ENCODE results near the gene CPVL. TPM values are rescaled to one million over a fixed set of nuclear protein-coding genes. Genes with fewer than 3 reads are reported as not detected.

Gene CPVL
- total RNA-seq, 1 experiment from 2014 or later = 1.1 TPM

- H3K27ac ChIP-seq (ENCODE audit: low read length) = no peak overlapping the region
- ChIA-PET CTCF (no interaction called here), POLR2A (no interaction called here)
- in situ Hi-C loops (cut with HindIII; ENCODE audit: low pct_unique_long_range_greater_than_20kb, low sequenced_read_pairs) (no loop called here), intact Hi-C loops (cut with micrococcal nuclease; ENCODE audit: unreplicated experiment) (no loop called here)
- H3K4me3 ChIP-seq (ENCODE audit: low read depth in 2 of 2, low read length in 2 of 2) = no peak overlapping the region
- no peaks in the 10 kb centered on the region for H3K36me3 ChIP-seq (ENCODE audit: control insufficient read depth, insufficient read depth, low read length)
- BruUV-seq (replicated peaks) = no TSS peak
- H3K4me1 ChIP-seq (ENCODE audit: control insufficient read depth, insufficient read depth, low read length) = no peaks in the 10 kb centered on the region
- DNase-seq (ENCODE audit: low read depth, low spot score) (no peak), ATAC-seq (no peak)
- H3K9me3 ChIP-seq (ENCODE audit: control insufficient read depth, insufficient read depth, low read depth, low read length) = no peaks in the 10 kb centered on the region
- peaks cover 5% of the 10 kb centered on the region; the same call in 1 of the 2 replicates for H3K27me3 ChIP-seq (ENCODE audit: control insufficient read depth, insufficient read depth, low read length)
- no peak for TF ChIP-seq REST (IDR thresholded peaks at IDR 0.05; ENCODE audit: insufficient read depth in 1 of 2, low read depth in 2 of 2, low read length in 1 of 2)
These were observed 81.0 kb downstream of the CPVL start for GRCh38 chr7:29065181-29065857.

GRCh38 chr7:29063872-29064271, 82.5 kb downstream of the CPVL start:
- BruUV-seq (replicated peaks) = no TSS peak

More at GRCh38 chr7:29063872-29064271, 82.5 kb downstream of the CPVL start:
- ChIA-PET POLR2A (no interaction called here), CTCF (interaction anchor here (0.7 kb wide), 1 partner anchor 156 kb away, joined by 3 read pairs; no protein-coding TSS in a partner anchor)
- no peaks in the 10 kb centered on the region for H3K36me3 ChIP-seq (ENCODE audit: control insufficient read depth, insufficient read depth, low read length)
- DNase-seq (ENCODE audit: low read depth, low spot score) (no peak), ATAC-seq (no peak)
- no peaks in the 10 kb centered on the region for H3K9me3 ChIP-seq (ENCODE audit: control insufficient read depth, insufficient read depth, low read depth, low read length)
- TF ChIP-seq TCF7L2 (IDR thresholded peaks at IDR 0.05; ENCODE audit: low read depth, low read length) (no peak), REST (IDR thresholded peaks at IDR 0.05; ENCODE audit: insufficient read depth in 1 of 2, low read depth in 2 of 2, low read length in 1 of 2) (no peak), SIN3A (IDR thresholded peaks at IDR 0.05; ENCODE audit: borderline replicate concordance, insufficient read depth, low read depth, low read length) (no peak), POLR2AphosphoS5 (IDR thresholded peaks at IDR 0.05; ENCODE audit: low read depth, low read length) (no peak), CTCF (IDR thresholded peaks at IDR 0.05) (no peak)
- no peak overlapping the region for H3K4me3 ChIP-seq (ENCODE audit: low read depth in 2 of 2, low read length in 2 of 2)
- intact Hi-C loops (cut with micrococcal nuclease; ENCODE audit: unreplicated experiment) = no loop called here
- H3K27me3 ChIP-seq (ENCODE audit: control insufficient read depth, insufficient read depth, low read length) = peaks cover 6% of the 10 kb centered on the region; the same call in 1 of the 2 replicates
- H3K4me1 ChIP-seq (ENCODE audit: control insufficient read depth, insufficient read depth, low read length) = no peaks in the 10 kb centered on the region
- in situ Hi-C loops (cut with HindIII; ENCODE audit: low pct_unique_long_range_greater_than_20kb, low sequenced_read_pairs) = no loop called here
- H3K27ac ChIP-seq (ENCODE audit: low read length) = no peak overlapping the region

Data from Panc1 (cell line).